Measurements from ENCODE around the gene XXYLT1. TPM values are rescaled to one million over a fixed set of nuclear protein-coding genes. Genes with fewer than 3 reads are reported as not detected.

The XXYLT1 gene
- total RNA-seq, 4 donors from 2014 or later = 6.0 to 16.1 (median 9.6) TPM

DNA sequence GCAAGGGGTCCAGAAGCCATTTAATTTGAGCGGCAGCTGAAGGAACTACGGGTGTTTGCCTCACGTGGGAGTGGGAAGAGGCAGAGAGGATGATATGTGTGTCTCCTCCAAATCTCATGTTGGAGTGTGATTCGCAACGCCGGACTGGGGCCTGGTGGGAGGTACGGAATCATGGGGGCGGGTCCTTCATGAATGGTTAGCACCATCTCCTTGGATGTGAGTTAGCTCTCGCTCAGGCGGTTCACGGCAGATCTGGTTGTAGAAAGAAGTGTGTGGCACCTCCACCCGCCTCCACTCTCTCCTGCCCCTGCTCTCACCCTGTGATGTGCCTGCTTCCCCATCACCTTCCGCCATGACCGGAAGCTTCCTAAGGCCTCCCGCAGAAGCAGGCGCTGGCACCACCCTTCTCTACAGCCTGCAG is 25.4 kb downstream of the XXYLT1 start:
- peak; percentile 6 for DNase-seq (ENCODE audit: low spot score)

DNA sequence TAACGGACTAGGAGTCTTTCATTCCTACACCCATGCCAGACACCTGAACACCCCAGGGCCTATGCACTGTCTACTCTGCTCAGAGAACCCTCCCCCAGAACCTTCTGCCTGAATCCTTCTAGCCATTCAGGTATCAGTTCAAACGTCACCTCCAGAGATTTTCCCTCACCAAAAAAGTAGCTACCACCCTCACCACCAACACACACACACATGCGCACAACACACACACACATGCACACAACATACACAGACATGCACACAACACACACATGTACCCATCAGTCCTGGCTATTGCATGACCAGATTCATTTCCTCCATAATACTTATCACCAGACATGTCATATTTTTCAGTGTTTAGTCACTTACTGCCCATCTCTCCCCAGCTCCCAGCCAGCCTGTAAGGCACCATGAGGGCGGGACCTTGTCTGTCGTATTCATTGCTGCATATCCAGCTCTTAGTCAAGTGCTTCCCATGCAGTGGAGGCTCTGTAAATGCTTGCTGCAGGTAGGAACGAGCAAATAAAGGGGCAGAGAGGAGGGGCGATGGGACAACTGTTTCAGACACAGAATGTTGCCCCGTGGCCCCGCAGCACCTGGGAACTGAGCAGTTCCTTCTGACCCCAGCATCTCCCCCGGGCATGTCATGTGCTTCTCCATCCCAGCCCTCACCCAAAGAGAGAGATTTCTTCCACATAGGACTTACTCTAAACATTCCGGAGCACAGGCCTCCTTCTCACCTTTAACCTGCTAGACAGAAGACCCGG is 29.2 kb downstream of the XXYLT1 start:
- TF ChIP-seq, protein P1, sequence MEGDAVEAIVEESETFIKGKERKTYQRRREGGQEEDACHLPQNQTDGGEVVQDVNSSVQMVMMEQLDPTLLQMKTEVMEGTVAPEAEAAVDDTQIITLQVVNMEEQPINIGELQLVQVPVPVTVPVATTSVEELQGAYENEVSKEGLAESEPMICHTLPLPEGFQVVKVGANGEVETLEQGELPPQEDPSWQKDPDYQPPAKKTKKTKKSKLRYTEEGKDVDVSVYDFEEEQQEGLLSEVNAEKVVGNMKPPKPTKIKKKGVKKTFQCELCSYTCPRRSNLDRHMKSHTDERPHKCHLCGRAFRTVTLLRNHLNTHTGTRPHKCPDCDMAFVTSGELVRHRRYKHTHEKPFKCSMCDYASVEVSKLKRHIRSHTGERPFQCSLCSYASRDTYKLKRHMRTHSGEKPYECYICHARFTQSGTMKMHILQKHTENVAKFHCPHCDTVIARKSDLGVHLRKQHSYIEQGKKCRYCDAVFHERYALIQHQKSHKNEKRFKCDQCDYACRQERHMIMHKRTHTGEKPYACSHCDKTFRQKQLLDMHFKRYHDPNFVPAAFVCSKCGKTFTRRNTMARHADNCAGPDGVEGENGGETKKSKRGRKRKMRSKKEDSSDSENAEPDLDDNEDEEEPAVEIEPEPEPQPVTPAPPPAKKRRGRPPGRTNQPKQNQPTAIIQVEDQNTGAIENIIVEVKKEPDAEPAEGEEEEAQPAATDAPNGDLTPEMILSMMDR (IDR thresholded peaks at IDR 0.05) = no peak
- DNase-seq (ENCODE audit: low spot score) (peak; percentile 16), ATAC-seq (ENCODE audit: low FRiP score) (no peak)

More for the DNA sequence above, 25.4 kb downstream of the XXYLT1 start:
- no peak for ATAC-seq (ENCODE audit: low FRiP score)
- TF ChIP-seq, protein P1 (IDR thresholded peaks at IDR 0.05) = no peak

DNA sequence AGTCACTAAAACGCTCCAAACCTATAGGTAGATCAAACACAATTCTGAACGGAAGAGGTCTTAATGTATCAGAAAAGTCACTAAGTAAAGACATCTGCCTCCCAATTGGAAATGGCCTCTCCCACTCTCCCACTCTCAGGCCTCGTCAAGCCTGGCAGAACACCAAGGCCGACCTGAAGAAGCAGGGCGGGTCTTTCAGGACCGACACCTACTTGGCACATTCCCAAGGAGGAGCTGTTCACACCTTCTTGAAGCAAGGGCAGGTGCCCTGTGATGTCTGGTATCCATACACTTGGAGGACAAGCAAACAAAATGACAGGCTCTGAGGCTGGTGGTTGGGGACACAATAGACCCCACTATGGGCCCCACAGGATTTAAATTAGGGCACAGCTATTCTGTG is 30.0 kb downstream of the XXYLT1 start:
- ATAC-seq (ENCODE audit: low FRiP score) (no peak), DNase-seq (ENCODE audit: low spot score) (peak; percentile 20)
- TF ChIP-seq, protein P1 (IDR thresholded peaks at IDR 0.05) = no peak

- DNase-seq (ENCODE audit: low spot score) = peak; percentile 13
- ATAC-seq (ENCODE audit: low FRiP score) = no peak
- TF ChIP-seq, protein P1 (IDR thresholded peaks at IDR 0.05) = no peak
Observed at GRCh38 chr3:195240171-195240701, 30.7 kb downstream of the XXYLT1 start.

- TF ChIP-seq, protein P1 (IDR thresholded peaks at IDR 0.05) = no peak
- ATAC-seq (ENCODE audit: low FRiP score) (no peak), DNase-seq (ENCODE audit: low spot score) (no peak)
Observed at GRCh38 chr3:195239121-195239520, 31.8 kb downstream of the XXYLT1 start.

GRCh38 chr3:195238586-195239118 is 32.3 kb downstream of the XXYLT1 start:
- DNase-seq (ENCODE audit: low spot score) = peak; percentile 20
- TF ChIP-seq, protein P1 (IDR thresholded peaks at IDR 0.05) = no peak
- peak; percentile 63 for ATAC-seq (ENCODE audit: low FRiP score)
